GM12873 (cell line): Measurements from ENCODE around the gene PSORS1C1.

Experiments
- CTCF ChIP-seq: IDR thresholded peaks from 2 replicates; pipeline ENCODE4 v1.5.1; 2012; ENCODE audit warnings: low read depth, mild to moderate bottlenecking, moderate library complexity, low read length, control low read depth; ENCODE audit not compliant: insufficient read depth; ENCODE audit errors: missing control alignments

Gene PSORS1C1

GRCh38 chr6:31173406-31173805 lies 58.8 kb downstream of the PSORS1C1 start:
- TF ChIP-seq CTCF = no peak

DNA sequence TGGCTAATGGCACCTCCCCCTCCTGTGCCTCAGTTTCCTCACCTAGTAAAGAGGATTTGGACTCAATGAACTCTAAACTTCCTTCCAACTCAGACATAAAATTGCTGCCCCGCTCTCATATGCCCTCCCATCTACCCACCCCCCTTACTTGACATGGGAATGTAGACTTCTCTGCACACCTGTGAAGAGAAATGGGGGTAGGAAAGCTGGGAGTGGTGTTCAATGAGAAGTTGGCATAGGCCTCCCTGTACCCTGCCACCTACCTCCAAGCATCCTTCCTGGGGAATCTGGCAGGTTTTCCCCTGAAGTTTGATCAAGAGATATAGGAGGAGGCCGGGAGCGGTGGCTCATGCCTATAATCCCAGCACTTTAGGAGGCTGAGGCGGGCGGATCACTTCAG lies 59.8 kb downstream of the PSORS1C1 start:
- no peak for TF ChIP-seq CTCF

DNA sequence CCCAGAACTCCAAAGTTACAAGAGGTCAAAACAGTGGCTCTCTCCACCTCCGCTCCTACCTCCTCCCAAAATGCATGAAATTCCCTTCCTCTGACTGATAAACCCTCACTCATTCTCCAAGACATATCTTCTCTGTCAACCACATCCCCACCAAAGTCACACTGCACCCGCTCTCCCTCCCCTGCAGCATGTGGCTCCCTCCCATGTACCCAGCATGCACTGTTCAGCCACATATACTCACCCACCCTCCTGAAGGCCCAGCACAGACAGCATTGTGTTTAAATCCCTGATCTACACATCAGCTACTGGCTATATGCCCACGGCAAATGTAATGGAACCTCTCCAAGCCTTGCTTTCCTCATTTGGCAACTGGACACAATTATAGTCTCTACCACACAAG lies 61.4 kb downstream of the PSORS1C1 start:
- no peak for TF ChIP-seq CTCF

GRCh38 chr6:31178143-31179041 lies 63.8 kb downstream of the PSORS1C1 start:
- TF ChIP-seq CTCF = no peak

DNA sequence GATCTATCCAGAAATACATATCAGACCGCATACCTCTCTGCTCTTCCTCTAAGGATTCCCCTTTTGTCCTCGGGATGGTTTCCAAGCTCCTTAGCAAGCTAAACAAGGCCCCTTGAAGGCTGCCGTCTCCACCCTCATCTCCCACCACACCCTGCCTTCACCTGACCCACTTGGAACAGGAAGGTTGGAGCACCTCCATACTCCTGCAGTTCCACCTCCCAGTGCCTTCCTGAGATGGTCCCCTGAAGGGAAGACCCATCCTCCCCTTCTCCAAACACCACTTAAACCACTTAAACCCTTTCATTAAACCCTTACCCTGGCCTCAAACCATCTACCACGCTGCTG lies 64.4 kb downstream of the PSORS1C1 start:
- no peak for TF ChIP-seq CTCF

DNA sequence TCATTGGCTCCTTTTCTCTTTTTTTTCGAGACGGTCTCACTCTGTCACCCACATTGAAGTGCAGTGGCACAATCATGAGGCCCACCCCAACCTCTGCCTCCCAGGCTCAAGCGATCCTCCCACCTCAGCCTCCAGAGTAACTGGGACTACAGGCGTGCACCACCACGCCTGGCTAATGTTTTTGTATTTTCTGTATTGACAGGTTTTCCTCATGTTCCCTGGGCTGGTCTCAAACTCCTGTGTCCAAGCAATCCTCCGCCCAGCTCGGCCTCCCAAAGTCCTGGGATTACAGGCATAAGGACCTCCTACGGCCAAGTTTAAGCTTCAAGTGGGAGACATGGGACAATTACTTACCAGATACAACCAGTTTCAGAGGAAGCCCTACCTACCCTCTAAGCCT lies 65.3 kb downstream of the PSORS1C1 start:
- TF ChIP-seq CTCF = no peak

- no peak for TF ChIP-seq CTCF
Measured at GRCh38 chr6:31180500-31180899, 65.9 kb downstream of the PSORS1C1 start.
